ENCODE data around the gene GLIS2.

The GLIS2 gene

GRCh38 chr16:4298761-4299522 is 16.9 kb upstream of the GLIS2 start:
- no peak for DNase-seq

- DNase-seq, result no peak
Observed at GRCh38 chr16:4301177-4301576, 14.7 kb upstream of the GLIS2 start.

GRCh38 chr16:4301968-4302367 is 13.9 kb upstream of the GLIS2 start:
- no peak for DNase-seq

- no peak for DNase-seq
Observed at GRCh38 chr16:4303973-4304372, 11.9 kb upstream of the GLIS2 start.

- DNase-seq, result peak; percentile 90
Observed at GRCh38 chr16:4306470-4307214, 9.2 kb upstream of the GLIS2 start.

- peak; percentile 47 for DNase-seq
Observed at GRCh38 chr16:4307215-4308037, 8.4 kb upstream of the GLIS2 start.

GRCh38 chr16:4309102-4309832 is 6.6 kb upstream of the GLIS2 start:
- DNase-seq, result no peak

GRCh38 chr16:4309833-4310266 is 6.0 kb upstream of the GLIS2 start:
- no peak for DNase-seq

GRCh38 chr16:4313563-4314531 is 2.0 kb upstream of the GLIS2 start:
- no peak for DNase-seq

- DNase-seq, result no peak
Observed at GRCh38 chr16:4314532-4315185, 1.2 kb upstream of the GLIS2 start.

- no peak for DNase-seq
Observed at GRCh38 chr16:4316108-4316863, 419 bp downstream of the GLIS2 start.

- no peak for DNase-seq
Observed at GRCh38 chr16:4316864-4317531, 1.1 kb downstream of the GLIS2 start.

- no peak for DNase-seq
Observed at GRCh38 chr16:4317532-4318450, 1.9 kb downstream of the GLIS2 start.

- DNase-seq, result no peak
Observed at GRCh38 chr16:4318451-4318910, 2.6 kb downstream of the GLIS2 start.

- no peak for DNase-seq
Observed at GRCh38 chr16:4318967-4319366, 3.1 kb downstream of the GLIS2 start.

- no peak for DNase-seq
Observed at GRCh38 chr16:4319454-4320421, 3.9 kb downstream of the GLIS2 start.

- DNase-seq, result no peak
Observed at GRCh38 chr16:4320571-4321137, 4.8 kb downstream of the GLIS2 start.

Data from NCI-H2029 treated with DMSO at 0.1 percent for 48 hours (cell line).